Hindlimb muscle (tissue), 1 donor: ENCODE data around the gene GHITM. TPM values are rescaled to one million over a fixed set of nuclear protein-coding genes. Genes with fewer than 3 reads are reported as not detected.
"Not testable (repeated sequence)": the region's sequence is repeated elsewhere in the genome, so short reads cannot be mapped to it uniquely, and the experiment has no call there.

ENCODE experiments used
- DNase-seq: peaks from one replicate; pipeline ENCODE4 v3.0.0-alpha.2; 2013
- polyA plus RNA-seq: library from polyadenylated mRNA; unstranded; fragments of 120-200 nt; gene quantifications from one replicate; pipeline ENCODE4 v1.2.1, GENCODE V29; 2013; ENCODE audit not compliant: insufficient read length

The GHITM gene
- polyA plus RNA-seq, 1 donor: 103 TPM

- DNase-seq: no peak
Observed at GRCh38 chr10:84176836-84177474, 37.6 kb downstream of the GHITM start.

GRCh38 chr10:84177541-84178141 is 38.3 kb downstream of the GHITM start:
- no peak for DNase-seq

GRCh38 chr10:84178160-84178609 is 38.9 kb downstream of the GHITM start:
- no peak for DNase-seq

GRCh38 chr10:84179059-84179710 is 39.9 kb downstream of the GHITM start:
- DNase-seq: no peak

GRCh38 chr10:84180386-84180785 is 41.1 kb downstream of the GHITM start:
- not testable (repeated sequence) for DNase-seq

GRCh38 chr10:84181631-84182030 is 42.3 kb downstream of the GHITM start:
- no peak for DNase-seq

GRCh38 chr10:84184517-84184916 is 45.2 kb downstream of the GHITM start:
- DNase-seq: no peak

- DNase-seq: no peak
Observed at GRCh38 chr10:84185526-84186175, 46.3 kb downstream of the GHITM start.

GRCh38 chr10:84188815-84189214 is 49.5 kb downstream of the GHITM start:
- no peak for DNase-seq

GRCh38 chr10:84190621-84191020 is 51.3 kb downstream of the GHITM start:
- DNase-seq: no peak

- DNase-seq: no peak
Observed at GRCh38 chr10:84191106-84191505, 51.8 kb downstream of the GHITM start.

- DNase-seq: no peak
Observed at GRCh38 chr10:84193327-84193726, 54.0 kb downstream of the GHITM start.

- no peak for DNase-seq
Observed at GRCh38 chr10:84193846-84194423, 54.6 kb downstream of the GHITM start.

- DNase-seq: no peak
Observed at GRCh38 chr10:84194424-84195043, 55.2 kb downstream of the GHITM start, which contains the start of gene CDHR1. TSS of gene CDHR1 (plus strand) at chr10:84194537. CDS start at chr10:84194761, 224 bp downstream.

GRCh38 chr10:84195044-84195830 is 55.9 kb downstream of the GHITM start:
- DNase-seq: no peak

GRCh38 chr10:84196083-84196482 is 56.8 kb downstream of the GHITM start:
- DNase-seq: no peak

GRCh38 chr10:84196941-84197340 is 57.6 kb downstream of the GHITM start:
- no peak for DNase-seq

GRCh38 chr10:84197643-84198042 is 58.3 kb downstream of the GHITM start:
- no peak for DNase-seq

- no peak for DNase-seq
Observed at GRCh38 chr10:84198206-84198915, 59.1 kb downstream of the GHITM start.

- no peak for DNase-seq
Observed at GRCh38 chr10:84200537-84201243, 61.4 kb downstream of the GHITM start.
